GM12878 (cell line): ENCODE data around the gene KRTAP5-8. TPM values are rescaled to one million over a fixed set of nuclear protein-coding genes. Genes with fewer than 3 reads are reported as not detected.

ENCODE experiments used
- BMI1 ChIP-seq: fragments of 450-650 bp; IDR thresholded peaks from 2 replicates; pipeline ENCODE4 v1.6.1; 2016; ENCODE audit warnings: mild to moderate bottlenecking, moderate library complexity, borderline replicate concordance
- RAD51 ChIP-seq: fragments of 450-650 bp; IDR thresholded peaks from 2 replicates; pipeline ENCODE4 v1.6.1; 2016; ENCODE audit warnings: moderate library complexity, mild to moderate bottlenecking, inconsistent platforms
- SKIL ChIP-seq: fragments of 450-650 bp; IDR thresholded peaks from 2 replicates; pipeline ENCODE4 v1.6.1; 2017; ENCODE audit warnings: mild to moderate bottlenecking, low read depth, inconsistent platforms; ENCODE audit not compliant: poor library complexity, severe bottlenecking
- ZBTB40 ChIP-seq: fragments of 450-650 bp; IDR thresholded peaks from 2 replicates; pipeline ENCODE4 v1.6.1; 2016; ENCODE audit warnings: mild to moderate bottlenecking, moderate library complexity, borderline replicate concordance
- ZNF274 ChIP-seq: IDR thresholded peaks from one replicate; pipeline ENCODE4 v1.8.0; 2011; ENCODE audit not compliant: insufficient read length, insufficient read depth
- ZNF384 ChIP-seq: IDR thresholded peaks from 2 replicates; pipeline ENCODE4 v1.6.1; 2012; ENCODE audit warnings: low read depth, mild to moderate bottlenecking, low read length, improper control_type of control experiment, borderline replicate concordance
- polyA plus RNA-seq, 11 experiments: library from polyadenylated mRNA; depleted of rRNA in 4 of 11; unstranded in 6 of 11; stranded (reverse) in 5 of 11; fragments of >200 nt; fragmentation: Nextera tagmentation in 4 of 11; fragmentation: Illumina TruSeq in 1 of 11; extraction: Ambion mirVana in 4 of 11; extraction: Trizol in 1 of 11; gene quantifications; 1 replicate in 1 of 11; 2 replicates in 10 of 11; pipeline versions ENCODE4 v1.2.1 to v1.2.3, GENCODE V29; 2011 to 2016; ENCODE audit warnings: inconsistent platforms in 2 of 11, missing spikeins in 2 of 11, low read depth in 1 of 11
- total RNA-seq, 4 experiments: library from RNA; depleted of rRNA in 3 of 4; stranded (reverse); fragments of >200 nt in 3 of 4; fragmentation: Illumina TruSeq in 1 of 4; extraction: Trizol in 1 of 4; gene quantifications; 2 replicates each; pipeline versions ENCODE4 v1.2.1 to v1.2.3, GENCODE V29; 2013 to 2021
- TF ChIP-seq, protein P1 (sequence below): fragments of 450-650 bp; IDR thresholded peaks from 2 replicates; pipeline ENCODE4 v1.6.1; 2017; ENCODE audit warnings: borderline replicate concordance

KRTAP5-8 gene
- total and polyA plus RNA-seq, 10 of the 15 experiments (the other 5 are each of a cell fraction or from before 2014, with no cell fraction given) = 0.07 to 0.36 (median 0.13) TPM; not detected in 6

GRCh38 chr11:71490044-71490730, 47.6 kb upstream of the KRTAP5-8 start (continued):
- no peak for TF ChIP-seq ZBTB40
- TF ChIP-seq ZNF274 = no peak
- TF ChIP-seq, protein P1, sequence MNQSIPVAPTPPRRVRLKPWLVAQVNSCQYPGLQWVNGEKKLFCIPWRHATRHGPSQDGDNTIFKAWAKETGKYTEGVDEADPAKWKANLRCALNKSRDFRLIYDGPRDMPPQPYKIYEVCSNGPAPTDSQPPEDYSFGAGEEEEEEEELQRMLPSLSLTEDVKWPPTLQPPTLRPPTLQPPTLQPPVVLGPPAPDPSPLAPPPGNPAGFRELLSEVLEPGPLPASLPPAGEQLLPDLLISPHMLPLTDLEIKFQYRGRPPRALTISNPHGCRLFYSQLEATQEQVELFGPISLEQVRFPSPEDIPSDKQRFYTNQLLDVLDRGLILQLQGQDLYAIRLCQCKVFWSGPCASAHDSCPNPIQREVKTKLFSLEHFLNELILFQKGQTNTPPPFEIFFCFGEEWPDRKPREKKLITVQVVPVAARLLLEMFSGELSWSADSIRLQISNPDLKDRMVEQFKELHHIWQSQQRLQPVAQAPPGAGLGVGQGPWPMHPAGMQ = no peak
- no peak for TF ChIP-seq BMI1
- no peak for TF ChIP-seq RAD51
- TF ChIP-seq SKIL = no peak
- no peak for TF ChIP-seq ZNF384
